ENCODE data around the gene SP7.
"Not testable (repeated sequence)": the region's sequence is repeated elsewhere in the genome, so short reads cannot be mapped to it uniquely, and the experiment has no call there.

Gene SP7

GRCh38 chr12:53346491-53346890 lies 10.3 kb upstream of the SP7 start:
- no peak for DNase-seq (ENCODE audit: low read depth in 3 of 3)

GRCh38 chr12:53345486-53346188 lies 9.5 kb upstream of the SP7 start:
- DNase-seq (ENCODE audit: low read depth in 3 of 3) = no peak

- peak; percentile 46 to 74 (median 47) for DNase-seq (ENCODE audit: low read depth in 3 of 3)
Measured at GRCh38 chr12:53344824-53345485, 8.8 kb upstream of the SP7 start.

GRCh38 chr12:53344487-53344823 lies 8.3 kb upstream of the SP7 start:
- no peak for DNase-seq (ENCODE audit: low read depth in 3 of 3)

GRCh38 chr12:53343969-53344368 lies 7.8 kb upstream of the SP7 start:
- DNase-seq (ENCODE audit: low read depth in 3 of 3) = no peak

- no peak for DNase-seq (ENCODE audit: low read depth in 3 of 3)
Measured at GRCh38 chr12:53343449-53343848, 7.3 kb upstream of the SP7 start.

GRCh38 chr12:53340398-53340797 lies 4.2 kb upstream of the SP7 start:
- no peak for DNase-seq (ENCODE audit: low read depth in 3 of 3)

GRCh38 chr12:53338916-53339315 lies 2.8 kb upstream of the SP7 start:
- no peak for DNase-seq (ENCODE audit: low read depth in 3 of 3)

GRCh38 chr12:53338017-53338416 lies 1.9 kb upstream of the SP7 start:
- no peak for DNase-seq (ENCODE audit: low read depth in 3 of 3)

- DNase-seq (ENCODE audit: low read depth in 3 of 3) = no peak
Measured at GRCh38 chr12:53334822-53335221, 1.3 kb downstream of the SP7 start.

GRCh38 chr12:53333845-53334244 lies 2.3 kb downstream of the SP7 start:
- no peak for DNase-seq (ENCODE audit: low read depth in 3 of 3)

- no peak for DNase-seq (ENCODE audit: low read depth in 3 of 3)
Measured at GRCh38 chr12:53333289-53333688, 2.9 kb downstream of the SP7 start.

- no peak for DNase-seq (ENCODE audit: low read depth in 3 of 3)
Measured at GRCh38 chr12:53332744-53333143, 3.4 kb downstream of the SP7 start.

GRCh38 chr12:53332339-53332738 lies 3.8 kb downstream of the SP7 start:
- not testable (repeated sequence) for DNase-seq (ENCODE audit: low read depth in 3 of 3)

- DNase-seq (ENCODE audit: low read depth in 3 of 3) = no peak
Measured at GRCh38 chr12:53330671-53331070, 5.5 kb downstream of the SP7 start.

GRCh38 chr12:53328043-53328435 lies 8.1 kb downstream of the SP7 start:
- DNase-seq (ENCODE audit: low read depth in 3 of 3) = no peak

GRCh38 chr12:53327435-53328042 lies 8.6 kb downstream of the SP7 start:
- DNase-seq (ENCODE audit: low read depth in 3 of 3) = no peak

GRCh38 chr12:53326460-53327185 lies 9.5 kb downstream of the SP7 start:
- DNase-seq (ENCODE audit: low read depth in 3 of 3) = no peak

GRCh38 chr12:53325511-53326061 lies 10.6 kb downstream of the SP7 start:
- no peak for DNase-seq (ENCODE audit: low read depth in 3 of 3)

GRCh38 chr12:53324779-53325510 lies 11.2 kb downstream of the SP7 start:
- peak; percentile 78 to 84 (median 84) for DNase-seq (ENCODE audit: low read depth in 3 of 3)

- DNase-seq (ENCODE audit: low read depth in 3 of 3) = peak in 1 of 3 donors; percentile 62
Measured at GRCh38 chr12:53324113-53324778, 11.9 kb downstream of the SP7 start.

Measured in stimulated activated CD4-positive, alpha-beta T cell treated with anti-CD3 and anti-CD28 coated beads, TNF-alpha, amount 100 ng/mL, for 48 hours (primary cell).